Ovary (tissue), 3 donors: Measurements from ENCODE around the gene RPTOR.

Experiments used
- CTCF ChIP-seq, 3 donors: fragments of 450-650 bp in 2 of 3; fragments of 200-600 bp in 1 of 3; IDR thresholded peaks; one replicate each; pipeline versions ENCODE4 v1.5.1 to v1.8.0; 2016 to 2022; ENCODE audit warnings: antibody characterized with exemption in 3 of 3, mild to moderate bottlenecking in 1 of 3
- EP300 ChIP-seq: sonication (generic); formaldehyde crosslinking; IDR thresholded peaks from one replicate; pipeline ENCODE4 v1.6.1; 2017; ENCODE audit warnings: antibody characterized with exemption
- POLR2A ChIP-seq: fragments of 450-650 bp; IDR thresholded peaks from one replicate; pipeline ENCODE4 v1.6.1; 2017; ENCODE audit warnings: antibody characterized with exemption, mild to moderate bottlenecking, moderate library complexity
- donor health status: DM: no; HTN: no; CAD: no.

GRCh38 chr17:80726558-80727408 is 182.1 kb downstream of the RPTOR start:
- TF ChIP-seq POLR2A (no peak), EP300 (no peak), CTCF (IDR thresholded peaks at IDR 0.05) (no peak)
